Brain microvascular endothelial cell (primary cell): ENCODE data around the gene PIM3.

Source experiments
- DNase-seq: peaks from one replicate; pipeline ENCODE4 v3.0.0-alpha.2; 2020
- H3K27ac ChIP-seq: fragments of 250-450 bp; sonication (Bioruptor Pico); 2 replicates; pipeline ENCODE4 v1.5.1; 2020; ENCODE audit warnings: mild to moderate bottlenecking, moderate library complexity
- H3K27me3 ChIP-seq: fragments of 250-450 bp; sonication (Bioruptor Pico); replicated peaks from 2 replicates; pipeline ENCODE4 v1.5.1; 2020; ENCODE audit warnings: mild to moderate bottlenecking
- H3K36me3 ChIP-seq: fragments of 250-450 bp; sonication (Bioruptor Pico); replicated peaks from 2 replicates; pipeline ENCODE4 v1.5.1; 2020; ENCODE audit warnings: mild to moderate bottlenecking
- H3K4me3 ChIP-seq: 2 replicates; pipeline ENCODE4 v1.5.1; 2011; ENCODE audit warnings: low read depth, mild to moderate bottlenecking, control low read depth, low read length, moderate library complexity
- in situ Hi-C: cut with HindIII; loops from 2 replicates; pipeline ENCODE4 v1.10.0; 2017; ENCODE audit warnings: low sequenced_read_pairs, low pct_ligation_motif_present
- TF ChIP-seq, protein P1 (sequence below): IDR thresholded peaks from 2 replicates; pipeline ENCODE4 v1.5.1; 2011; ENCODE audit warnings: low read depth, mild to moderate bottlenecking, moderate library complexity, low read length, control low read depth, inconsistent platforms; ENCODE audit errors: missing control alignments

PIM3 gene

DNA sequence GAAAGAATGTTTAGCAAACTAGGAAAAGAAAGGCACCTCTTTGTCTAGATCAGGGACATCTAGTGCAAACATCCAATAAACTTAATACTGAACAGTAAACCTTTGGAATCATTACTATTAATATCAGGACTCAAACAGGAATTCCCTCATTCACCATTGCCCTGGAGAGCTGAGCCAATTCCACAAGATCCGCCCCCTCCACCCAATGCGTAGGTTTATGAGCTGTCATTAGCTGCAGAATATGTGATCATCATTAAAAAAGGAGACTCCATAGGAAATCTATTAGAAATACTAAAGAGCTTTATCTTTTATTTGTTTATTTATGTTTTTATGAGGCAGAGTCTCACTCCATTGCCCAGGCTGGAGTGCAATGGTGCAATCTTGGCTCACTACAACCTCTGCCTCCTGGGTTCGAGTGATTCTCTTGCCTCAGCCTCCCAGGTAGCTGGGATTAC, 46.5 kb downstream of the PIM3 start:
- Histone ChIP-seq H3K27ac (no peak overlapping the region), H3K27me3 (peaks cover 21% of the 10 kb centered on the region), H3K4me3 (no peak overlapping the region), H3K36me3 (no peaks in the 10 kb centered on the region)
- in situ Hi-C loops = no loop called here
- TF ChIP-seq, protein P1, sequence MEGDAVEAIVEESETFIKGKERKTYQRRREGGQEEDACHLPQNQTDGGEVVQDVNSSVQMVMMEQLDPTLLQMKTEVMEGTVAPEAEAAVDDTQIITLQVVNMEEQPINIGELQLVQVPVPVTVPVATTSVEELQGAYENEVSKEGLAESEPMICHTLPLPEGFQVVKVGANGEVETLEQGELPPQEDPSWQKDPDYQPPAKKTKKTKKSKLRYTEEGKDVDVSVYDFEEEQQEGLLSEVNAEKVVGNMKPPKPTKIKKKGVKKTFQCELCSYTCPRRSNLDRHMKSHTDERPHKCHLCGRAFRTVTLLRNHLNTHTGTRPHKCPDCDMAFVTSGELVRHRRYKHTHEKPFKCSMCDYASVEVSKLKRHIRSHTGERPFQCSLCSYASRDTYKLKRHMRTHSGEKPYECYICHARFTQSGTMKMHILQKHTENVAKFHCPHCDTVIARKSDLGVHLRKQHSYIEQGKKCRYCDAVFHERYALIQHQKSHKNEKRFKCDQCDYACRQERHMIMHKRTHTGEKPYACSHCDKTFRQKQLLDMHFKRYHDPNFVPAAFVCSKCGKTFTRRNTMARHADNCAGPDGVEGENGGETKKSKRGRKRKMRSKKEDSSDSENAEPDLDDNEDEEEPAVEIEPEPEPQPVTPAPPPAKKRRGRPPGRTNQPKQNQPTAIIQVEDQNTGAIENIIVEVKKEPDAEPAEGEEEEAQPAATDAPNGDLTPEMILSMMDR = no peak
- DNase-seq = no peak

DNA sequence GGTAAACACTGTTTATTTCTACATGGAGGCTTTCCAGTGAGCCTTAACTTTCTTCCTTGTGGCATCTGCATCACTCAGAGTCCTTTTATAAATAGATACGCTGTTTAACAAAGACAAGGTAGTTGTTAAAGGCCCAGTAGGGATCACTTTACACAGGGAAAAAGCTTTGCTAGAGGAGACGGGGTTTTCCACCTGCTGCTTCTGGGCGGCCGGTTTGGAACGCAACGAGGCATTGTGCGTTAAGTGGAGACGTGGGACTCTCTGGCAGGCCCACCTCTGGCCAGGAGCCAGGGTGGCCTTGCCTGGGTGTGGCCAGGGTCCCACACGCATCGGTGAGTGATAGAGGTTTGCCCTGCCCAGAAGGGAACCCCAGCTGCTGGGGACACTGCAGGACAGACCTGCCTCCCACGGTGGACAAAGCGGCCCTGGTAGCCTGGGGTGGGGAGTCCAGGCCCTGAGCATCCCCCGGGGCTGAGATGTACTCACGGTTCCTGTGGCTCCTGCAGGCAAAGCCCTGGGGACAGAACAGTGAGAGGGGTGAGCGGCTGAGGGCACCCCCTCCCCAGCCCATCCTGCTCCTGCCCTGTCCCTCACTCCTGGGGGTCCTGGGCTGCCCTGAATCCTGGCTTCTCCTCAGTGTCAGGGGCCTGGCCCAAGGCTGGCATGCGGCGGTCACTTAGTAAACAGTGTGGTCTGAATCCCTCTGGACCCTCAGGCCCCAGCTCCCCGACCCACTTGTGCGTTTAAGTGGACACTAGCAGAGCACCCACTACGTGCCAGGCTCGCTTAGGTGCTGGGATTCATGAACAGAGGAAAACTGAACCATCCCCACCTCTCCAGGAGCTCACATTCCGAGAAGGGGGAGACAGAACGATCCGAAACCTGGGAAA, 47.8 kb downstream of the PIM3 start:
- in situ Hi-C loops = no loop called here
- DNase-seq = no peak
- TF ChIP-seq, protein P1 = no peak

DNA sequence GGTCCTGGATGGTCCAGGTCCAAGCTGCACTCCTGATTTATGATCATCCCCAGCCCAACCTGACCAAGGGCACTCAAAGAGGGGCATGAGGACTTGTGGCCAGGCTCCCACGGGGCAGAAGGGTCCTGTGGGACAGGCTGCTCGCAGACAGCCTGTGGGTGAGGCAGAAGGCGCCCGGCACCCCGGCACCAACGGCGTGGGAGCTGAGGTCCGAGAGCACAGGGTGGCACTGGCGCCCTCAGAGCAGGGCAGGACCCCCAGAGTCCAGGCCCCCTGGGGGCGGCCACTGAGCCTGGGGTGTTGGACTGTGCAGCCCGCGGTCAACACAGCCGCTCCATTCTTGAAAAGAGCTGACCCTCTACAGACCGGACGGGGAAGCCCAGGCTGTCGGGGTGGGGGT, 48.7 kb downstream of the PIM3 start:
- peaks cover 30% of the 10 kb centered on the region for H3K27me3 ChIP-seq
- TF ChIP-seq, protein P1 = no peak
- no peak for DNase-seq
- in situ Hi-C loops = no loop called here
- H3K36me3 ChIP-seq = no peaks in the 10 kb centered on the region
- no peak overlapping the region for H3K27ac ChIP-seq
- H3K4me3 ChIP-seq = no peak overlapping the region

More for the DNA sequence above, 47.8 kb downstream of the PIM3 start:
- Histone ChIP-seq H3K27ac (no peak overlapping the region), H3K27me3 (peaks cover 25% of the 10 kb centered on the region), H3K36me3 (no peaks in the 10 kb centered on the region), H3K4me3 (no peak overlapping the region)

DNA sequence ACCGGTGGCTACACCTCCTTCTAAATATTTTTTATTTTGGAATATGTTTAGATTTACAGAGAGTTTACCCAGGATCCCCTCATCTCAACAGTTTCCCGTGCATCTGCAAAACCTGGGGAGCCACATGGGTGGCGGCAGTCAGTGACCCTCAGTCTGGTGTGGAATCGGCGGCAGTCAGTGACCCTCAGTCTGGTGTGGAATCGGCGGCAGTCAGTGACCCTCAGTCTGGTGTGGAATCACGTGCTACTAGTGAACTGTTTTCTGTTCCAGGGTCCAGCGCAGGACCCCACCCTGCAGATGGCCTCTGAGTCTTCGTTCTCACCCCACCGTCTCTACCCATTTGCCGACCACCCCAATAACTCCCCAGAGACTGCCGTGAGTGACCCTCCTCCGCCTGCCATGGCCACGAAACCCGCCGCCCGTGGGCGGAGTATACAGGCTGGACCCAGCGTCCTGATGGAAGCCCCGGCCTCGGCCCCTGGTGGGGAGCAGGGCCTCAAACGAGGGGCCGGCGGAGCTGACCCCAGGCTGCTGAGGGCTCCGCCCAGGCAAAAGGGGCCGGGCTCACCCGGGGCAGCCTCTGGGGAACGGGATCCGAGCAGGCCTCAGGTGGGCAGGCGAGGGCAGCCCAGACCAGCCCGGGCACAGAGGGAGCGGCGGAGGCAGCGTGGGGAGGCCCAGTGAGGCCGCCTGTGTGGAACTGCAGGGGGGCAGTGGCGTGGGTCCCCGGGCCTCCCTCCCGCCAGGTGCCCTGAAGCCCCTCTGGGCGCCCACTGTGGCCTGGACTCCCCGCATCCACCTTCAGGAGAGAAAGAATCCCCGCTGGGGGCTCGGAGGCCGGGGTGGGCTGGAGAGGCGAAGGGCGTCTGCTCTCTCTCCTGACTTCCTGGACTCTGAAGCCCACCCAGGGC, 49.4 kb downstream of the PIM3 start:
- peaks cover 38% of the 10 kb centered on the region for H3K27me3 ChIP-seq
- H3K4me3 ChIP-seq = no peak overlapping the region
- TF ChIP-seq, protein P1 = no peak
- no peak for DNase-seq
- in situ Hi-C loops = no loop called here
- no peak overlapping the region for H3K27ac ChIP-seq
- no peaks in the 10 kb centered on the region for H3K36me3 ChIP-seq

DNA sequence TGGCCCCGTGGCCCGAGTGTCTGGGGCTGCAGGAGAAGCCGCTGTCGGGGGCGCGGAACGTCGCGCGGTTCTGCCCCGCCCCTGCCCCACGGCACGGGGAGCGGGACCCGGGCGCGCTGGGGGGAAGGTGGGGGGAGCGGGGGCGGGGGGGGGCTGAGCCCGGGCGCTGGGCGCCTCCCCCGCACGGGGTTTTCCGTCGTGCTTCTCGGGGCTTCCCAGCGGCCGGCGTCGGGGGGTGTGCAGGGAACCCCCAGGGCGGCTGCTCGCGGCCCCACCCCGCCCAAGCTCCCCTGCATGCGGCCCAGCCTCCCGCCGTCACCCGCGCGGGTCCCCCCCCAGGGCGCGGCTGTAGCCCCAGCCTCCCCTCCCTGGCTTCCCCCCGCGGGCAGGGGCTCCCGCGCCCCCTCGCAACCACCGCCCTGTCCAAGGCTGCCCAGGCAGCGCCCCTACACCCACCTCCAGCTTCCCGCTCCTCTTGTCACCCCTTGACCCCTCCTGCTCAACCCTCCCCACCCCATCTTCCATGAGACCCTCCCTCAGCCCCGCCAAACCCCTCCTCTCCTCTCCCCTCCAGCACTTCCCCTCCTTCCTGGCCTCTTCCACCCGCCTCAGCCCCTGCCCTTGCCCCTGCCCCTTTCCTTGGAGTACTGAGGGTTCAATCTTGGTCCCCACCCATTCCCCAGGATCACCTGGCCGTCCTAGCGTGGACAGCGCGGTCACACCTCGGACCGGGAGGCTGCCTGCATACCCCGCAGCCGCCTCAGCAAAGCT, 50.3 kb downstream of the PIM3 start:
- no peak overlapping the region for H3K4me3 ChIP-seq
- in situ Hi-C loops = no loop called here
- DNase-seq = no peak
- TF ChIP-seq, protein P1 = no peak
- no peaks in the 10 kb centered on the region for H3K36me3 ChIP-seq
- H3K27ac ChIP-seq = no peak overlapping the region
- peaks cover 39% of the 10 kb centered on the region for H3K27me3 ChIP-seq
